Activated CD8-positive, alpha-beta memory T cell treated with anti-CD3 and anti-CD28 coated beads, Interleukin-2, amount 50 U/mL, for 48 hours (primary cell): ENCODE measurements around the gene LPP.

Experiments
- DNase-seq: peaks from one replicate; pipeline ENCODE4 v3.0.0-alpha.2; 2020

LPP gene

DNA sequence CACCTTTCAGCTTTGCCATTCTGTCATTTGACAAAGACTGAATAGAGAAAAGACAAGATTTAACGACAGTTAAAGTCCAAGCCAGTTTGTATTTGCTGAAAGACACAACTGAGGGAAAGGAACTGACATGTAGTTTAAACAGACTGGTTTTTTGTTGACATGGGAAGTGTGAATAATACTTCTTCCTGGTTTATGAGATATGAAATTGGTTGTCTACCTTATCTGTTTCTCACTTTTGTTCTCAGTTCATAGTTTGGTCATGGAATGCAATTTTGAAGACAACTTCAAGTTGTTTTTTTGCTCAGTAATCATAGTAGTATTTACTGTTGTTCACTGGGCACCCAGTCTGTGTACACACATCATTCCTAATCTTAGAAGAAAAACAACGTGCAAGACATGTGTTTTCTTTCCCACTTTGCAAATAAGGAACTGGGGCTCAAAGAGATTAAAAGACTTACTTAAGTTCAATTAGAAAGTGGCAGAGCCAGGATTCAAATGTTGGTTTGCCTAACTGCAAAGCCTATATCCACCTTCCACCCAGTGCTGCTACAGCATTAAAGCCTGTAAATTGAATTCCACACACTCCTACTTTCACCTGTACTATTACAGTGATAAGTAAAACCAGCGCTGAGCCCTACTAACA, 103.5 kb downstream of the LPP start:
- no peak for DNase-seq

GRCh38 chr3:188259191-188259590, 105.2 kb downstream of the LPP start:
- DNase-seq: no peak

DNA sequence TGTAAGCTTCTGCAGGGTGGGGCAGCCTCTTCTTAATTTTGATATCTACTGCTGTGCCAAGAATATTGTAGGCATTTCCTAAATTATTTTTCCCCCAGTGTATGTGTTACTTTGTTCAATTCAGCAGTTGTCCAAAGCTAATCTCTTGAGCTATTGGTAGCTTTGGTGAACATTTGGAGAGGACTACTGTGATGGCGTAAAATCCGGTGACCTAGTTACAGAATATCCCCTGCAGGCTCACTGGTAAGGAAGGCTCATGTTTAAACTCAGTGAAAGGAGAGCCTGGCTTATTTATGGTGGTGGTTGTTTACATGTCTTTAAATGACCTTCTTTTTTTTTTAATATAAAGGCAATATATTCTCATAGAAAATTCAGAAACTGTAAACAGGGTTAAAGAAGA, 105.6 kb downstream of the LPP start:
- no peak for DNase-seq

DNA sequence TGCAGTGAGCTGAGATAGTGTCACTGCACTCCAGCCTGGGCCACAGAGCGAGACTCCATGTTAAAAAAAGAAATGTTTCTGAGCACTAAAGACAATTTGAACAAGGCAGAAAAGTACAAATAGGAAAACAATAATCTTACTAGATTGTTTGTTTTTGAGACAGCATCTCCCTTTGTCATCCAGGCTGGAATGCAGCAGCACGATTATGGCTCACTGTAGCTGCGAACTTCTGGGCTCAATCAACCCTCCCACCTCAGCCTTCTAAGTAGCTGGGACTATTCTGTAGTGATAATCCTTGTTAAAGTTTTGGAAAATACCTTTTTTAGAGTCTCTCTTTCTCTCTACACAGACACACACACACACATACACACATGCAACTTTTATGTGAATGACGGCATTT, 107.1 kb downstream of the LPP start:
- DNase-seq: no peak

- DNase-seq: no peak
Observed at GRCh38 chr3:188262488-188262887, 108.5 kb downstream of the LPP start.

GRCh38 chr3:188262913-188263683, 109.1 kb downstream of the LPP start:
- no peak for DNase-seq

GRCh38 chr3:188264226-188265207, 110.6 kb downstream of the LPP start:
- DNase-seq: no peak

DNA sequence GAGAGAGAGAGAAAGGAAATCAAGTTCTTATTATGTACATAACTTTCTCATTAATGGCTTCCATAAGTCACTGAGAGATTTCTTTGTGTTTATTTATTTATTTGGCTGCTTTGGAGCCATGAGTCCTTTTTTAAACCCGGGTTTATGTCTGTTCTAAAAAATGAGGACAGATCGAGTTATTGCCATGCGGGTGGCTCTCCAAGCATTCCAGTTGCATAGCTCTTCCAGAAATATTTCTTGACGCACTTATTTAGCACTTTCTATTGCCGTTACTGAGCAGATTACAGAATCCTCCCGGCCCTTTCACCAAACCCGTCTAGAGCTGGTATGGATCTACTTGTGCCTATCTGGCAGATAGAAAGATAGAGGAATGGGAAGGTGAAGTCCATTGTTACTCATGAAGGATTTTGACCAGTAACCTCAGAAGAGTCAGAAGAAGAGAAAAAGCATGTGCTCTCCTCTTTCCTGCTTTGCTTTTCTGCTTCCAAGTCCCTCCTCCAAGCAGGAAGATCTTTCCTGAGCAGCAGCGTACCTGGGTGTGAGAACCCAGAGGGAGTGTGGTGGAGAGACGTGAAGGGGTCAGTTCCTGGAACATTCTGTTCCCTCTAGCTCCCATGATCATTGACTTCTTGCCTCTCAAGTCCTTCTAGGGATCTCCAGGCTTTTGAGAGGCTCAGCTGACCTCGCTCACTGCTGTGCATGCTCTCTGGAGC, 112.8 kb downstream of the LPP start:
- no peak for DNase-seq

DNA sequence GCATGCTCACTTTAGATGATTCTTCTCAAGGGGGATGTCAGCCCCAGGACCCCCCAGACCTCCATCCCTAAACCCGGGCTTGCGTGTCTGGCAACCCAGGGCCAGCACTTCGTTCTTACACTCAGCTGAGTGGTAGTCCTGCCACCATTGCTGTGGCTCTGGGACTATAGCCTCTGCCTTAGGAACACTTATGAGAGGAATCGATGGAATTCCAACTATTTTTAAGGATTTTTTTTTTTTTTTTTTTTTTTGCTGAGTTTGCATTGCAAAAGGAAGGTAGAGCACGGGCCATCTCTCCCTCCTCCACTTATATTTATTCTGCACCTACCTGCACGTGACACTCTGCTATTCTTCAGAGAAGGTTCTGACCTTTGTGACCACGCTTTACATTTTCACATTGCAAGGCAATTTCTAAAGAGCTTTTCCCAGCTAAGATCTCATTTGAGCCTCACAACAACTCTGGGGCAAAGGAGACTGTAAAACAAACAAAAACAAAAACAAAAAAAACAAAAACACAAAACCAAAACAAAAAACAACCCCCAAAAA, 113.9 kb downstream of the LPP start:
- DNase-seq: no peak

DNA sequence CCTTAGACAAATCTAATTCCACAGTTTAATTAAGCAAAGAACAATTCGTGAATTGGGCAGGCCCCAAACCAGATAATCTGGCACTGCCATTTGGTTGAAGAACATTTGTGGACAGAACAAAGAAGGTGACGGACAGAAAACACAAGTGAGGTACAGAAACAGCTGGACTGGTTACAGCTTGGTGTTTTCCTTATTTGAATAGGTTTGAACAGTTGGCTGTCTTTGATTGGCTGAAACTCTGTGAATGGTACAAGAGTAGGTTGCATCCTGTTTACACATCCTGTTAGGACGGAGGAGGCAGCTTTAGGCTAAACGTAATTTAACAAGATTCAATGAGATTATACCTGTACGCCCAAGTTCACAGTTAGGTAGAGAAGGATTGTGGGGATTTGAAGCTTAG, 114.4 kb downstream of the LPP start:
- no peak for DNase-seq

- DNase-seq: no peak
Observed at GRCh38 chr3:188269040-188269439, 115.1 kb downstream of the LPP start.

DNA sequence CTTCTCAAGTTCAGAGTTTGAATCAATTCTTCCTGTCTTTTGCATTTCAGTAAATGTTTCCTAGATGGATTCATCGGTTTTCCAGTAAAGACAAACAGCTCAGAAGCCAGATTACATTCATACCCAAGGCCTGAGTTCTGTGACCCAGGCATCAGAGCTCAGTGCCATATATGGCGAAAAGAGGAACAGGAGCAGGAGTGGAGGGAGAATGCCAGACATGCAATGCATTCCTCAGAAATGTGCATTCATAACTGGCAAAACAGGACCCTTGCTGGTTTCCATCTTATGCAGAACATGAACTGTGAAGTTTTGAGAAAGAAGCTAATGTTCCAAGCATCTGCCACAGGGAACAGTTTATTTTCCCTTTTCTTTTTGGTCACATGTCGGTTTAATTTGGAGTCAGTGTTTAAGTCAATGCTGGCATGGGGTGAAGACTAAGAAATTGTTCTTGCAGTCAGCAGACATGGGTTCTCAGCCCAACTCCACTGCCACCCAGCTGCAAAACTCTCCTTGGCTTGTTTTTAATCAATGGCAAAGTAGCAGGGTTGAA, 116.5 kb downstream of the LPP start:
- DNase-seq: no peak

DNA sequence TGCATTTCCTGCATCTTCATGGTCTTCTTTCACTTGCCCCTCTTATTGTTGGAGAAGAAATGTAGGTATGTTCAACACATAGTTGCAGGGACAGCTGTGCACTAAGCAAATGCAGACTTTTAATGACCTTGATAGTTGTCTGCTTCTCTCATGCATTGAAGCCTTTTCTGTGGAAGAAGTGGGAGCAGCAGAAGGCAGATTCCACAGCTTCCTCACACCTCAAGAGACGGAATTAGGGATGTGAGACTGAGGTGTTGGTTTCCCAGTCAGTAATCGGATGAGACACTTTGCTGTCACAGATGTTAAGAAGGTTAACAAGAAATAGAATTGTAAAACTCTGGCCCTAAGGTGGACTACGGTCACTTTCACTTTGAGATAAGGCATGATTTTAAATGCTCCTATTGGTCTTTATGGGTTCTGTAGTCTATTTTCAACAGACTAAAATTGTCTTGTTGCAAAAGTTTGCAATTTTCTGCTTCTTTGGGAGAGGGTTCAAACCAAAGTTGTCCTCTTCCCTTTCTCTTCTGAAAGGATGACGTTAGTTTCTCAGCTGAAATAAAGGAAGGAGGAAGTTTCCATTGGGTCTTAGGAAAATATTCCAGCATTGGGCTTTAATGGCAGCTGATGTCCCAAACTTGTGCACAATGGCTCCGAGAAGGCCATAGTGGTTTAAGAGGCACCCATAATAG, 117.4 kb downstream of the LPP start:
- DNase-seq: no peak

DNA sequence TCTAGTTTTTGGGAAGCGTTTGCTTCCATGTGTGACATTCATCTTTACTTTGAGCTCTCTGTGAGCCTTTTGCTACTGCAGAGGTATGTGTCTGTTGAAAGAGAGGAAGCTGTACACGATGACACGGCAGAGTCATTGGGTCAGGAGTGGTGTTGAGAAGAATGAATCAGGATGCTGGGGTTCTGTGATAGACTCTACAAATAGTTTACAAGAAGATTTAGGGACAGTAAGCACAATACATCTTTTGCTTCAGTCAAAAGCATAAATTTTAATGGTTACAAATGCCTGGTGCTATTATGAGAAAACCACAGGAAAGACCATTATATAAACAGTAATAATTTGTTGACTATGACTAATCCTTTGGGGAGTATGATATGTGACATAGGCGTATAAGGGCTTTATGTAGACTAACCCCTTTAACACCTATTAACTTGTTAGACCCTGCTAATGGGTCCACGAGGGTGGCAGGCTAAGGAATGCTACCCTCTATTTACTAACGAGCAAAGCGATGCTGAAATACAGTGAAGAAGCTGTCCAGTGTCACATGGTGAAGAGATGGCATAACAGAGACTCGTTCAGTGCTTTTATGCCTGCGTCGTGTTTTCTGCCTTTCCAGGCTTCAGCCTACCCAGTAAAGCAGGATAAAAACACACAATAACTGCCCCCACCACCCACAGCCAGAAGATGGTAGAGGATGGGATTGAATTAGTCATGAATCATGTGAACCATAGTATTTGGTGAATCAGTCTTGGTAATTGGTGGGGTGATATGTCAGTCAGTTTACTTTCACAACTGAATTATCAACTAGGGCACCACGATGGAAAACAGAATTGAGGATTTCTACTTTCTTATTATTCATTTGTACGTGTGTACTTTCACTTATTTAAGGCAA, 118.8 kb downstream of the LPP start:
- DNase-seq: no peak

DNA sequence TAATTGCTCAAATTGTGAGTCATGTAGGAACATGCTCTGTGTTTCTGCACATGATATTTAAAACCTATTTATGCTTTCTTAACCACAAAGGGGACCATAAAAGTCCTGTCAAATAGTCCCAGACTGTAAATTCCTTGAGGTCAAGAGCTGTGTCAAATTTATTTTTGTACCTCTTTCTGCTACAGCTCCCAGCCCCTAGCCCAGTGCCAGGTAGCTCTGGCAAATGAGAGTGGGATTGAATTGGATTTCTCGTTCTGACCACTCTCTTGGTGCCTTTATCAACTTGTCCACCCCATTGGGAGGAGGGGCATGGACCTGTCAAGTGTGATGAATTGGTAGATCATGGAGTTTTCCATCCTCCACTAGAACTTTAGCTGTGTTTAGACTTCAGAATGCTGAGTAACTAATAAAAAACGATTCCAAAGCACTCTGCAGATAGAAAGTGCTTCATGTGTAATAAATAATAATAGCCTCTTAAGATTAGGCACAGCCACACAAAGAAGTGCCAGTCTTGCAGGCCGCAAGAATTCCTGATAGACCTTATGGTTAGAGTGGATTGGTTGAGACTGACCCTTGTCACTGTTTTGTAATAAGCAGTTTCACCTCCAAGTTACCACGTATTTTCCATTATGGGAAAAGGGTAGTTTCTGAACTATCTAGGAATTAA, 120.4 kb downstream of the LPP start:
- DNase-seq: no peak

DNA sequence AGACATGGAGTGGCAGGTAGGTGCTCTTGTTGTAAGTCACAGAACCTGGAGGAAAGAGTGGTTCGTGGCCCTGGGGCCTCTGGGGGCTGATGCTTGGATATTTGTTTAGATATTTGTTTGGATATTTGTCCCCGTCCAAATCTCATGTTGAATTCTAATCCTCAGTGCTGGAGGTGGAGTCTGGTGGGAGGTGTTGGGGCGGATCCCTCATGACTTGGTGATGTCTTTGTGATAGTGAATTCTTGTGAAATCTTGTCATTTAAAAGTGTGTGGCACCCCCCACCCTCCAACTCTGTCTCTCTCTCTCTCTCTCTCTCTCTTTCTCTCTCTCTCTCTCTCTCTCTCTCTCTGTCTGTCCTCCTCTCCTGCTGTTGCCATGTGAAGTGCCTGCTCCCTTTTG, 122.4 kb downstream of the LPP start:
- no peak for DNase-seq

- DNase-seq: no peak
Observed at GRCh38 chr3:188278717-188279324, 124.9 kb downstream of the LPP start.

DNA sequence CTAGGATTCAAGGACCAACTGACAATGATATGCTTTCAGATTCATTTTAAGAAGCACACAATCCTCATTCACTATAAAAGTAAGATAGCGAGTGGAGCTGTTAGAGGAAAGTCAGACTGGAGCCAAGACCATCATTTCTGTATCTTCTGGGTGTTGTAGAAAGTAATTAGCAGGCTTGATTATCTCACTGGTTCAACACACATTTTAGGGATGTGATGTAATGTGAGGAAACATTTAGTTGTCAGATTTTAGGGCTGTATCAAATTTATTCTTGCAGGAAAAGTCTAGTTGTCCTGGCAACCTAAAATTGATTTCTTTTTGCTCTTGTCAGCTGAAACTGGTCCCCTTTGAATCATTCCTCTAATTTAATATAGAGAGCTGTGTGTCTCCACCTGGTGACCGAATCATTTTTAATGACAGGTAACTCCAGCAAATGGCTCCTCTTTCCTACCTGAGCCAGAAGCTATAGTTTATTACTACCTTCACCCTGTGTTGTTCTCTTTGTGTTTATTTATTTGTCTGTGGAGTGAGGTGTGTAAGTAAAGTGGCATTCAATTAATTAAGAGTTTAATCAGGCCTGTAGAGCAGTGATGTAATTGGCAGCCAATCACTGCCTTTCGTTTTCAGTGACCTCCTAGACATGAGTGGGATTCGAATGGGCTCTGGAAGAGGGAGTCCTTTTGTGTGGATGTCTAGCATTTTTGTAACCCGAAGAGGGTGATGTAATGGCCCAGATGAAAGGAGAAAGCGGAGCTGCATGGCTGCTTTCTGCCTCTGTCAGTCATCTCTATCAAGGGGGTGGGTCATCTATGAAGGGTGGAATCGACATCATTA, 125.8 kb downstream of the LPP start:
- DNase-seq: no peak

GRCh38 chr3:188280627-188281026, 126.7 kb downstream of the LPP start:
- DNase-seq: no peak
